NCI-H446 treated with DMSO at 0.1 percent for 48 hours (cell line): Measurements from ENCODE around the gene CD226.
"Not testable (repeated sequence)": the region's sequence is repeated elsewhere in the genome, so short reads cannot be mapped to it uniquely, and the experiment has no call there.

Source experiments
- DNase-seq: peaks from one replicate; lab custom pipeline; 2025; lab: John Stamatoyannopoulos, UW

CD226 gene

DNA sequence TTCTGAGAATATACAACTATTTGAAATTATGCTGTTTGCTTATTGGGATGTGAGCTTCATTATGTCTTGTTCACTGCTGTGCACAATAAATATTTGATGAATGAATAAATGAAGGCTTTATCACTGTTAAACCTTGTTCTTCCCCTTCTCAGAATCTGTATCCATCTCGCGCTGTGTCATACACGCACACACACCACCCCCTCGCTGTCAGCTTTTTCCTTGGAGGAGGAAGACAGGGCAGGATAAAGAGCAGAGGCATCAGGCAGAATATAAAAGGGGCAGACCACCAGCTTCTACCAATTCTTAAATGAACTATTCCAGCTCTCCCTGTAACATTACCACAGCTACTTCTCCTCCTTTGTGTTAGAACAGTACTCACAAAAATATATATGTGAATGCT, 75.0 kb downstream of the CD226 start:
- DNase-seq: no peak

GRCh38 chr18:69871363-69871762, 76.3 kb downstream of the CD226 start:
- DNase-seq: no peak

DNA sequence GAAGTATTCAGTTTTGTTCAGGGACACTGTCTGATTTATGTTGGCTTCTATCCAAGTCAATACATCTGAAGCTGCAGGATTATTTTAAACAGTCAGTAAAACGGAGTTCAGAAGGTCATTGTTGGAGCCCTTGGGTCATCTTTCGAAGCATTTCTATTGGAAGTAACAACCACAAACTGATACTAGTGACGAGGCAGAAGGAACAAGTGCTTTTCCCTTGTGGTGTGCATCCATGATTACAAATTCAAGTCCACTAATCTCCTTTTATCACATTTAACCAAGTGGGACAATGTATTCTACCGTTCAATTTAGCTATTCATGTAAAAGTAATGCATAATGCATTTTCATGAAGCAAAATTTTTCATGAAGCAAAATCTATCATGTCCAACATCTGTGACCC, 76.9 kb downstream of the CD226 start:
- DNase-seq: no peak

DNA sequence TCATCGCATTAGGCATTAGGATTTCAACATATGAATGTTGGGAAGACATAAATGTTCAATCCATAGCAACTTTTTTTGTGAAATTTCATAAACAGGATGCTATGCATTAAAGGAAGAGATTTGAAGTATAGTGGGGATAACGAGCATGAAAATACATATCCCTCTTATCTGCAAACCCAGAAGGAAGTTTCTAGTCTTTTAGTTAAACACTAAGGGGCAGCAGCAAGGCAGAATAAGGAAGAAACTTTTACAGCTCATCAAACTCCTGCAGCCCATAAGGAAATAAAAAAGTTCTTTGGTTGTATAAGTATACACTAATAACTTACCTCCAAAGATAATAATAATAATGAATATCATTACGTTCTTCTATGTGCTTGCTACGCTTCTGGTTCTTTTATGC, 81.5 kb downstream of the CD226 start:
- no peak for DNase-seq

DNA sequence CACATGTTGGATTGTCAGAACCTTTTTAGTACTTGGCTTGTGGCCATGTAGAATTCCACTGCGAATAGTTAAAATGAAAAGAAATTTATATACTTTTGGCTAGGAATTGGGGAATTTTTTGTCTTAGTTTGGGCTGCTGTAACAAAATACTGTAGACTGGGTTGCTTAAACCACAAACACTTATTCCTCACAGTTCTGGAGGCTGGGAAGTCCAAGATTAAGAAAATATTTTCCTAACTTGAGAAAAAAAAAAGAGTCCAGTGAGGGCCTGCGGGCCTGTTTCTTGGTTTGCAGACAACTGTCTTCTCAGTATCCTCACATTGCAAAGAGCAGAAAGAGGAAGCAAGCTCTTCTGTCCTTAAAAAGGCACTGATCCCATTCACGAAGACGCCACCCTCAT, 81.9 kb downstream of the CD226 start:
- DNase-seq: no peak

GRCh38 chr18:69864802-69865201, 82.9 kb downstream of the CD226 start:
- DNase-seq: not testable (repeated sequence)

GRCh38 chr18:69858897-69859296, 88.8 kb downstream of the CD226 start:
- no peak for DNase-seq

- no peak for DNase-seq
These were observed 93.2 kb downstream of the CD226 start for GRCh38 chr18:69854455-69854854.

- DNase-seq: no peak
These were observed 94.6 kb downstream of the CD226 start for GRCh38 chr18:69853051-69853450.

- DNase-seq: peak; percentile 35
These were observed 101.8 kb downstream of the CD226 start for GRCh38 chr18:69845593-69846506.

DNA sequence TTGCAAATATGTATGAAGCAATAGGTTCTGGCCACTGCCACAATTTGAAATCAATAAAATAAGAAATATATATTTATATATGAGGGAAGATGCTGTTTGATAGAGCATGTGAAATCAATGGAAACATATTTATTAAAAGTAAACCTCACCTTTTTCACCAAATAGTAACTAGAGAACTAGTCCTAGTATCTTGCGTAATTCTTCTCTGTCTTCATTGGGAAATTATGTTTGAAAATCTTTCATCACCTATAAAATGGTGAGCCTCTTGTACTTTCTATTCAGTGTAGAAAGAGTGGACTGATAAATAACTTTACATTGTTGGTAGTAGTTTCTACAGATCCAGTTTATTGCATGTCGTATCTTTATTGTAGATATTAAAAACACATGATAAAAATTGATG, 103.0 kb downstream of the CD226 start:
- DNase-seq: no peak

DNA sequence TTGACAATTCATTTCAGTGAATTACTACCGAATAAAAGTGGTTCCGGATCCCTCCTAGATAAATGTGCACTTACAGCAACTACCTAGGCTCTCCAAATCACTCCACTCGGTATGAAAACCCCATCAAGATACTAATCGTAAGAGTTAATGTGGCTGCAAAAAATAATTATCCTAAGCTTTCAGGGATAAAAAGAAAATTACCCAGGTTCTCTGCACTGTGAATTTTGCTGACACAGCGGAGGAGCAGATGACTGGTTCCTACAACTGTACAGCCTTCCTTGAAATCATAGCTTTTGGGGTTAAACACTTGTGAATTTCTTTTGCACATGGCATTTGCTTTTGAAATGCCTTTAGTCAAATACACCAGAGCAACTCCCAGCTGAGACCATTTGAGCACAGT, 104.7 kb downstream of the CD226 start:
- no peak for DNase-seq

DNA sequence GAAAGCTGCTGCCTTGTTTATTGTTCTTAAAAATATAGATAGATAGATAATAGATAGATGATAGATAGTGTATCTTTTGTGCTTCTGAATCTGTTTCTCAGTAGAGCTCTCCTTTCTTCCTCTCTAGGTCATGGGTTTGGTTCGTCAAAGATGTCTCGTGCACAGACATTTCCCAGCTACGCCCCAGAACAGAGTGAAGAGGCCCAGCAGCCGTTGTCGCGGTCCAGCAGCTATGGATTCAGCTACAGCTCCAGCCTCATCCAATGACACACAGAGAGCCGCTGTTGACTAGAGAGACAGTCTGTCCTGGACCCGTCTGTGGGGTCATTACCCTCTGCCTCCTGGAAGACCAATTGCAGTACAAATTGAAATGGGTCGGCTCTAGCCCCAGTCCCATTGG, 106.6 kb downstream of the CD226 start:
- no peak for DNase-seq

DNA sequence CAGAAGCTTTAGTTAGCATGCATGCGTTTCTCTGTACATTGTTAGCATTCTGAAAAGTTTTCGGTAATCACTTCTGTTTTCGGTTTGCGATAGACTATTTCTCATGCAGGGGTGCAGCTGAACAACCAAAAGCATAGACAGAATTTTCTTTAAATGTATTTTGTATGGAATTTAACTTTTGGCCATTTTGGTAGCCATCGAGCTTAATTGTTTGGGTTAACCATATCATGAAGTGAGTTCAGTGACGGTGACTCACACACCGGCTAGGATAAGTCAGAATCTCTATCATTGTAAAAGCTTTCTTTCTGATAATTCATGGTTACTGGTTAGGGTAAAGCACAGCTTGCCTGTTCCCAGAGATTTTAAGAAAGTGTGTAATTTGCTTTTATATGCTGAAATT, 107.2 kb downstream of the CD226 start:
- DNase-seq: no peak

DNA sequence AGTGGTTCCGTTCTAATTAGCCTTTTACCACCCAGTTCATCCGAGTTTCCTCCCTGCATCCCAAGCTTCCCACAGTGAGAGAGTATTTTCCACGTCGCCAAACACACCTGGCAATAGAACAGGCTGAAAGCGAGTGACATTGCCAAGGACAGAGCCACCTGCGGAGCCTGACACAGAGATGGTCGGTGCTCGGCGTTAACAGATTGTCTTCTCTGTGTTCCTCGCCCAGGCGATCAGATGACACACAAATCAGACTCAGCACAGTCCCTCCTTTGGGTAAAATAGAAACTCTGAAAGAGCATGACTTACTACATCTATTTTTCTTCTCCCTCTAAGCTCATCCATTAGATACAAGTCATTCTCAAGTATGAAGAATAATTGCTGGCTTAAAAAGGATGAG, 107.7 kb downstream of the CD226 start:
- DNase-seq: no peak

DNA sequence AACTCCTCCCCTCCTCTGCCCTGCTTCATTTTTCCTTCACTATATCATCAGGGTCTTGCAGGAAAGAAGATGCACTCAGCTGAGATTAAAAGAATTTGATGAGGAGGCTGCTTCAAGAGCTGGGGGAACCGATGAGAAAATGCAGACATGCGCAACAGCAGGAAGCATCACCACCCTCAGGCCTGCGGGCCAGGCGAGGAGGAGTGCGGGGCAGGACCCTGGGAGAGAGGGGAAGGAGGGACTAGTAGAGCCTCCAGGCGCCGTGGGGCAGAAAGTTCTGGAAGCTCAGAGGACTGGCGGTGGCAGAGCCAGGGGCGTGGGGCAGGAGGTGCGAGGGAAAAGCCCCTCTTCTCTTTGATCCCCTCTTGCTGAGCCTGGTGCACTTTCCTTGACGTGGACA, 108.2 kb downstream of the CD226 start:
- DNase-seq: no peak

- no peak for DNase-seq
These were observed 108.9 kb downstream of the CD226 start for GRCh38 chr18:69838620-69839411.

- DNase-seq: no peak
These were observed 109.7 kb downstream of the CD226 start for GRCh38 chr18:69838003-69838402.

DNA sequence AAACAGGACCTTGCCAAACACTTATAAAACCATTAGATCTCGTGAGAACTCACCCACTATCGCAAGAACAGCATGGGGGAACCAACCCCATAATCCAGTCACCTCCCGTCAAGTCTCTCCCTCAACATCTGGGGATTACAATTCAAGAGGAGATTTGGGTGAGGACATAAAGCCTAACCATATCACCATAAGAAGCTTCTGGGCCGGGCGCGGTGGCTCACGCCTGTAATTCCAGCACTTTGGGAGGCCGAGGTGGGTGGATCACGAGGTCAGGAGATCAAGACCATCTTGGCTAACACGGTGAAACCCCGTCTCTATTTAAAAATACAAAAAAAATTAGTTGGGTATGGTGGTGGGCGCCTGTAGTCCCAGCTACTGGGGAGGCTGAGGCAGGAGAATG, 112.7 kb downstream of the CD226 start:
- not testable (repeated sequence) for DNase-seq

DNA sequence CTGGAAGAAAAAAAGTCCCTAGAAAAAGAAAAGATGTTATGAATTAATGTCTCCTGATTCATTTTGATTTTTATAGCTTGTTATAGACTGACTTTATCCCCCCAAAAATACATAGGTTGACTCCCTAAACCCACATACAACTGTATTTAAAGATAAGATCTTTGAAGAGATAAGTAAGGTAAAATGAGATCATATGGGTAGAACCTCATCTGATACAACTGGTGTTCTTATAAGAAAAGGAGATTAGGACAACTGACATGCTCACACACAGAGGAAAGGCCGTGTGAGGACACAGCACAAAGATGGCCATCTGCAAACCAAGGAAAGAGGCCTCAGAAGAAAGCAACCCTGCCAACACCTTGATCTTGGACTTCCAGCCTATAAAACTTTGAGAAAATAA, 117.5 kb downstream of the CD226 start:
- no peak for DNase-seq

DNA sequence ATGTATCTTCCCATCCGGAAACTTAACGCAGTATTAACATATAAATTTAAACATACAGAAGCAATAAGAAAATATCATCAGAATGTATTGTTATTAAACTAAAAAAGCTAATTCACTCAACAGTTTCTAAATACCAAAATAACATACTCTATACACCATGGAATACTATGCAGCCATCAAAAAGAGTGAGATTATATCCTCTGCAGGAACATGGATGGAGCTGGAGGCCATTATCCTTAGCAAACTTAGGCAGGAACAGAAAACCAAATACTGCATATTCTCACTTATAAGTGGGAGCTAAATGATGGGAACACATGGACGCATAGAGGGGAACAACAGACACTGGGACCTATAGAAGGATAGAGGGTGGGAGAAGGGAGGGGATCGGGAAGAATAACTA, 127.1 kb downstream of the CD226 start:
- no peak for DNase-seq

GRCh38 chr18:69819460-69819859, 128.2 kb downstream of the CD226 start:
- DNase-seq: no peak

GRCh38 chr18:69817335-69817940, 130.2 kb downstream of the CD226 start:
- DNase-seq: no peak
